RWPE2 (cell line): ENCODE data around the gene DDX11.
"Not testable (repeated sequence)": the region's sequence is repeated elsewhere in the genome, so short reads cannot be mapped to it uniquely, and the experiment has no call there.

Experiments
- ATAC-seq: fragments of 200-7000 bp; cut with Tn5 transposase; 3 replicates; pipeline ENCODE4 v1.9.1; 2021; ENCODE audit warnings: low read depth
- DNase-seq: peaks from one replicate; pipeline ENCODE4 v3.0.0-alpha.2; 2020; ENCODE audit warnings: low spot score
- H3K27ac ChIP-seq: fragments of 450-650 bp; 2 replicates; pipeline ENCODE4 v1.5.1; 2017; ENCODE audit warnings: mild to moderate bottlenecking; ENCODE audit not compliant: poor library complexity, severe bottlenecking
- H3K27me3 ChIP-seq: fragments of 250-450 bp; sonication (Bioruptor Pico); 2 replicates; pipeline ENCODE4 v1.5.1; 2021; ENCODE audit warnings: mild to moderate bottlenecking, moderate library complexity; ENCODE audit not compliant: insufficient read depth, poor library complexity, severe bottlenecking
- H3K36me3 ChIP-seq: fragments of 250-450 bp; sonication (Bioruptor Pico); 2 replicates; pipeline ENCODE4 v1.5.1; 2020; ENCODE audit warnings: low read depth, mild to moderate bottlenecking, moderate library complexity
- H3K4me1 ChIP-seq: fragments of 250-450 bp; sonication (Bioruptor Pico); 2 replicates; pipeline ENCODE4 v1.5.1; 2021; ENCODE audit warnings: mild to moderate bottlenecking, moderate library complexity; ENCODE audit not compliant: insufficient read depth, poor library complexity, severe bottlenecking
- H3K4me3 ChIP-seq: fragments of 250-450 bp; sonication (Bioruptor Pico); 2 replicates; pipeline ENCODE4 v1.5.1; 2021; ENCODE audit warnings: mild to moderate bottlenecking, moderate library complexity; ENCODE audit not compliant: severe bottlenecking
- H3K9me3 ChIP-seq: fragments of 250-450 bp; sonication (Bioruptor Pico); 2 replicates; pipeline ENCODE4 v1.5.1; 2021; ENCODE audit warnings: mild to moderate bottlenecking, moderate library complexity; ENCODE audit not compliant: severe bottlenecking
- CTCF ChIP-seq: fragments of 450-650 bp; IDR thresholded peaks from one replicate; pipeline ENCODE4 v1.5.1; 2017; ENCODE audit warnings: mild to moderate bottlenecking, moderate library complexity; ENCODE audit not compliant: poor library complexity, severe bottlenecking

DDX11 gene

GRCh38 chr12:31116846-31117202, 43.2 kb downstream of the DDX11 start:
- peak; percentile 35; the same call in 1 of the 3 replicates for ATAC-seq
- DNase-seq, H3K36me3 ChIP-seq, H3K9me3 ChIP-seq, H3K27me3 ChIP-seq, H3K27ac ChIP-seq, H3K4me1 ChIP-seq: not testable (repeated sequence)
- H3K4me3 ChIP-seq = peak overlapping the region; percentile 30

GRCh38 chr12:31117203-31118011, 43.7 kb downstream of the DDX11 start:
- peak; percentile 64 for TF ChIP-seq CTCF
- H3K27me3 ChIP-seq = no peaks in the 10 kb centered on the region
- H3K9me3 ChIP-seq = no peaks in the 10 kb centered on the region
- peak overlapping the region; percentile 30 for H3K4me3 ChIP-seq
- ATAC-seq (peak; percentile 72), DNase-seq (no peak)
- no peak overlapping the region for H3K27ac ChIP-seq
- H3K36me3 ChIP-seq = no peaks in the 10 kb centered on the region
- no peaks in the 10 kb centered on the region for H3K4me1 ChIP-seq

- DNase-seq (no peak), ATAC-seq (peak; percentile 82)
- TF ChIP-seq CTCF = no peak
- H3K9me3 ChIP-seq = no peaks in the 10 kb centered on the region
- peak overlapping the region; percentile 22 for H3K4me3 ChIP-seq
- no peaks in the 10 kb centered on the region for H3K27me3 ChIP-seq
- no peak overlapping the region for H3K27ac ChIP-seq
- no peaks in the 10 kb centered on the region for H3K4me1 ChIP-seq
- H3K36me3 ChIP-seq = no peaks in the 10 kb centered on the region
Observed at GRCh38 chr12:31118347-31119191, 44.9 kb downstream of the DDX11 start.

GRCh38 chr12:31119192-31119802, 45.6 kb downstream of the DDX11 start:
- ATAC-seq (no peak; the same call in 2 of the 3 replicates), DNase-seq (no peak)
- H3K9me3 ChIP-seq = no peaks in the 10 kb centered on the region
- TF ChIP-seq CTCF = no peak
- no peaks in the 10 kb centered on the region for H3K4me1 ChIP-seq
- no peaks in the 10 kb centered on the region for H3K27me3 ChIP-seq
- H3K4me3 ChIP-seq = no peak overlapping the region
- no peaks in the 10 kb centered on the region for H3K36me3 ChIP-seq
- H3K27ac ChIP-seq = no peak overlapping the region

GRCh38 chr12:31119803-31120211, 46.1 kb downstream of the DDX11 start:
- Histone ChIP-seq H3K4me3 (no peak overlapping the region), H3K36me3 (no peaks in the 10 kb centered on the region), H3K27ac (no peak overlapping the region), H3K27me3 (no peaks in the 10 kb centered on the region), H3K4me1 (no peaks in the 10 kb centered on the region), H3K9me3 (no peaks in the 10 kb centered on the region)
- DNase-seq (no peak), ATAC-seq (no peak)
- no peak for TF ChIP-seq CTCF
